Measurements from ENCODE around the gene CSNK1E.

CSNK1E gene

DNA sequence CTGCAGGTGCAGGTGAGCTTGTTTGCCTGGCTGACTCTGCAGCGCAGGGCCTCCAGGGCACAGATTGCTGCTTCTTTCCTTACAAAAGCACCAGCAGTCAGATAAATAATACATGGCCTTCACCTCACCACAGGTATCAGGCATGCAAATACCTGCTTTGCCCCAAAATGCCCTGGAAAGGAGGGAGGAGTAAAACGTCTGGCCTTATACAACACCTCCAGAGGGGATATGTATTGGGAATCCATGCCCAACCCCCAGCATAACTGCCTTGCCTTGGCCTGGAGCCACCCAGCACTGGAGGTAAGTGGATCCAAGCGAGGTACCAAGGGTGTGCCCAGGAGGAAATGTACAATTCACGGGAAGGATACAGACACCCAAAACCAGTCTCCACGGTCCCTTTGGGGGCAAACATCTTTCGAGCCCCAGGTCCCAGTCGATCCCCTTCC lies 45.3 kb downstream of the CSNK1E start:
- peak; percentile 52 for DNase-seq

DNA sequence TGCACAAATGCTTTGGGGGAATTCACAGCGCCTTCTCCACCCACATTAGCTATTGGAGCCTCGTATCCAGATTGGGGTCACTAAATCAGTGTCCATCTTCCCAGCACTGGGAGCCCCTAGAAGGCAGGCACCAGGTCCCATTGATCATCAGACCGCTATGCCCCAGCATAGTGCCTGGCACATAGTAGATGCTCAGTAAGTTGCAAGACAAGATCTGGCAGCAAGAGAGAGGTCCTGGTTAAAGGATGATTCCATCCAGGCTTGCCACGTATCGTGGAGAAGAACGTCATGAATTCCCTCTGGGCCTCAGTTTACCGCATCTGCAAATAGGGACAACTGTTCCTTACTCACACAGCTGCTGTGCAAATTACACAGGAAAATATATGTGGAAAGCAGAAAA lies 46.1 kb downstream of the CSNK1E start:
- DNase-seq = no peak

DNA sequence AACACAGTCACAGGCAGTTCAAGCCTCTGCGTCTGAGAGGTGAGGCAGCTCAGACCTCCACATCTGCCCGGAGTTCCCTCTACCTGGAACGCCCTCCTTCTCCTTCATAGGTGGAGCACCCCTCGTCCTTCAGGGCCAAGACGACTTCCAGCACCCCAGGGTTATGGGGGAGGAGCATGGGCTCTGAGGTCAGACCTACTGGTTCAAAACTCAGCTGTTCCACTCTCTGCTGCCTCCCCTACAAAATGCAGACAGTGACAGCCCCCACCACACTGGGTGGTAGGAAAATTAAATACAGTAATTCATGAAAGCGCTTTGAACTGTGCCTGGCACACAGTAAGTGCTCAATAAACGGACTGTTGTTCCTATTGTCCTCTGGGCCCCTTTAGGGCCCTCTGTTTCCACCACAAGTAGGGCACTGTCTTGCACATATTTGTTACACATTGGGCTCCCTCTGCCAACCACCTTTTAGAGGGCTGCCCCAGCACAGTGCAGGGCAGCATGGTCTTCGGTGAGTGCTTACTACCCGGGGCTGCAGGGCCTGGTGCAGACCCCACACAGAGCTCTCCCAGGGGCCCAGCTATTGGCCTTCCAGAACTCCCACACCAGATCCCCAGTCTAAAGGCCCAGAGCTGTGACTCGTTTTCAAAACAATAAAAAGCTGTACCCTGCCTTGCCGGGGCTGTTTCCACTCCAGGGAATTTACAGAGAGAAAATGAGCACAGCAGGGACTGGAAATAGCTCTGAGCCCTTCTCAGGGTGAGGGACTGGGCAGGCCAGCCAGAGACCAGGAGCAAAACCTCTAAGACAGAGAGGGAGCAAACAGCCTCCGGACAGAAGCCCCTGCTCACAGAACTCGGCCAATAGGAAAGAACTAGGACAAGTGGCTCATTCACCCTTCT lies 46.9 kb downstream of the CSNK1E start:
- DNase-seq = no peak

DNA sequence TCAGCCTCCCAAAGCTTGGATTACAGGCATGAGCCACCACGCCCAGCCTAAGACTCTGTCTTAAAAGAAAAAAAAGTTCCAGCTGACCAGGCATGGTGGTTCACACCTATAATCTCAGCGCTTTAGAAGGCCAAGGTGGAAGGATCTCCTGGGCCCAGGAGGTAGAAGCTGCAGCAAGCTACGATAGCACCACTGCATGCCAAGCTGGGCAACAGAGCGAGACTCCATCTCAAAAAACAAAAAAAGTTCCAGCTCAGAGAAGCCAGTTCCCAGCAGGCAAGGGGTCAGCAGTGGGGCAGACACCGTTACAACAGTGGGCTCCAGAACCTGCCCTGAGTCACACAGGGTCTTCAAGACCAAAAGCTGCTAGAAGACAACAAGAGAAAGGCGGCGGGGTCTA lies 47.8 kb downstream of the CSNK1E start:
- no peak for DNase-seq

DNA sequence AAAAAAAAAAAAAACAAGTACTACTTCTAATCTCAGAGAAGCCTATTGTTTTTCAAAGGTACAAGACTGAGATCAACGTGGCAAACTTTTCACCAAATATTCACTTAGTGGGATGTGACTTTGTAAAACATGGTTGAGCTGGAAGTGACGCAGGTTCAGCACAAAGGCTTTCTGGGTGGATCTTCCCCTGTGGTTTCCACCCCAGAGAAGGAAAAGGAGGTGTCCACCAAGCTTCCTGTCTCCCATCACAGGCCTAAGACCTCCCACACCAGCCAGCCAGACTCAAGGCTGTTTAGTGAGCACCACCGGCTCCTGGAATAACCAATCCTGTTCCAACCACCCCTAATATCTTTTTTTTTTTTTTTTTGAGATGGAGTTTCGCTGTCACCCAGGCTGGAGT lies 50.1 kb downstream of the CSNK1E start:
- DNase-seq = no peak

DNA sequence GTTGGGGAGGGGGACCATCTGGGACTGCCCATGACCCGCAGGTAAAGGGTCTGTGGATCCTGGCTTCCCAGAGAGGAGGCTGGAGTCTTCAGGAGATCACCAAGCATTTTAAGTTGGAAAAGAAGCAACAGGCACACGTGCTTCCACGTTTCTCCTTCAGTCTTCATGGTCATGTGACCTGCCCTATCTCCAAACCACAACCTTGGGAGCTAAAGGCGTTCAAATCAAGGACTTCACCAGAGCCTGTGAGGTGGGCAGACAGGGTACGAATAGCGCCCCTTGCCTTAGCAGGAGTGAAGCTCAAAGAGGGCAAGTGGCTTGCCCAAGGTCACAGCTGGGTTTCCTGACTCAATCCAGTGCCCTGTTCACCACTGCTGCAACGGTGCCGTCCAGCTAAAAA lies 51.1 kb downstream of the CSNK1E start:
- no peak for DNase-seq

DNA sequence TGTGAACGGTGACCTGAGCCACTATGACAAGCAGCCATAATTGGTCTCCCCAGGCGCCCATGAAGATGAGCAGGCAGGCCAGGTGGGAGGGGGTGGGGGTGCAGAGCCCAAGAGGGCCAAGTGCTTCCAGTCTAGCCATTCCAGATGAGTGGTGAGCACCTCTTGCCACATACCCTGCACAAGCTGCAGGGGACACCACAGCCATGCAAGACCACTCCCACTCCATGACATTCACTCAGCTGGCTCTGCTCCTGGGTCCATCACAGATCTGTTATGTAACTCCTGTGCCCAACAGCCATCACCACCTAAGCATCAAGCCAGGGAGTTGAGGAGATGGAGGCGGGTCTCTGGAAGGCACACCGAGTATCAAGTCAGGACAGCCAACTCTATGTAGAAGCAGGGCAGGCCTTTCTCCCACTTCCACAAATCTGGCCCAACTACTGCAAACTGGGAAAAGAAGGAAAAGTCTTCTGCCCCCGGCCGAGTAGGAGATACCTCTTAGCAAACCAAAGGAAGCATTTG lies 52.9 kb downstream of the CSNK1E start:
- no peak for DNase-seq

DNA sequence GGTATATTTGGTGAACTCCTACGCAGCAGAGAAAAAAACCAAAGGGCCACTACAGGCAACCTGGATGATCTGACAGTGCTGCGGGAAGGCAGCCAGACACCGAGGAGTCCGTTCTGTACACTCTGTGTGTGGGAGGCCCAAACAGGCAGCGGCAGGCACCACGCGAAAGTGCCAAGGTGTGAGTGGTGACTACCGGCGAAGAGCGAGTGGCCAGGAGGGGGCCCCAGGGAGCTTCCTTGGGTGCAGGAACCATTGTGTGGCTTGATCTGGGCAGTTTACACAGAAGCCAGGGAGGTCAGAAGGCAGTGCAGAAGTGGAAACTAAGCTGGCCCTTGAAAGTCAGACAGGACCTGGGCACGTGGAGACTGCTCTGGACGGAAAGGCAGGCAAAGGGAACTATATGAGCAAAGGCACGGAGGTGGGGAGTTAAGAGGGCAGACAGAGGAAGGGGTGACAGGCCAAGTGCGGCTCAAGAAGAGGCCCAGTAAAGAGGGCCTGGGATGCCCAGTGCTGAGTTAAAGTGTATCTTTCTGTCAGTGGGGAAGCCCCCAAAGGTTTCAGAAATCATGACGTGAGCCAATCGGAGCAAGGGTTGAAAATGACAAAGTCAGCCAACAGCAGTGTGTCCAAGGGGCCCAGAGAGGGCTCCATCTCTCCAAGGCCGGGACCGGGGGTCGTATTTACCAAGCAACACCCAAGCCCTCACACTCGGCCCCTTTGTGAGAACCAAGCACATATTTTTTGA lies 55.0 kb downstream of the CSNK1E start:
- DNase-seq = peak; percentile 23

DNA sequence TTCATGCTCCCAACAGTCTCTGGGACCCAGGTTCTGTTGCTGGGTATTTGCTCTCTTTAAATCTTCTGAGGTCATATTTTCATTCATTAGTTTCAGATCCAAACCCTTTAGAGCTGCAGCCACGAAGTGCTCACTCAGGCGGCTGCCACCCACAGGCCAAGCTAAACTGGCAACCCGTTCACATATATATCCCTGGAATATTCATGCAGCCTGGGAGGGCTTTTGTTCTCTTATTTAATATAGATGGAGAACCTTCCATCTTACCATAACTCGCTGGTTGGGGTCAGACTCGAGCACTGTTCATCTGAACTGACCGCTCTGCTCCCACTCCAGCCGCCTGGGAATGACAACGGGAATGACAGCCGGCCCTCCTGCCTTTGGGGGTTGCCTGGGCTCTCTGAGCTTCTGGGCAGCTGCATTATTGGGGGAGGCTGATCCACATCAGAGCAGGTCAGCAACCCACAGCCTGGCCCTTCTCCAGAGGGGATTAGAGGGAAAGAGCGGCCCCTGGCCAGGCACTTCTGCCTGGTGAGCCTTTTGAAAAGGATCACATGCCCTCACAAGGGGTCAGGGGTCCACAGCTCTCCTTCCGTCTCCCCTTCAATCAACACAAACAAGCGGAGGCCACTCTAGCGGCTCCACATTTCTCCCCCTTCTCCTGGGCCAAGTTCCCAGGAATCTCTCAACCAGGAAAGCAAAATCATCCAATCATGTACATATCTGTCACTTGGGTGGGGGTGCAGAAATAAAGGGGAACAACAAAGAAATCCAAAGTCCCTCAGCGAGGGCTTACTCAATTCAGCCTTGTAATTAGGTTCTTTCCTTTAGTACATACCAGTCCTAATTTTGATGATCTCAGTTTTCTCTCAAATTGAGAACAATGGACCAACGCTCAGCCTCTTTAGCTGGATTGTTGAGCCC lies 56.2 kb downstream of the CSNK1E start:
- no peak for DNase-seq

DNA sequence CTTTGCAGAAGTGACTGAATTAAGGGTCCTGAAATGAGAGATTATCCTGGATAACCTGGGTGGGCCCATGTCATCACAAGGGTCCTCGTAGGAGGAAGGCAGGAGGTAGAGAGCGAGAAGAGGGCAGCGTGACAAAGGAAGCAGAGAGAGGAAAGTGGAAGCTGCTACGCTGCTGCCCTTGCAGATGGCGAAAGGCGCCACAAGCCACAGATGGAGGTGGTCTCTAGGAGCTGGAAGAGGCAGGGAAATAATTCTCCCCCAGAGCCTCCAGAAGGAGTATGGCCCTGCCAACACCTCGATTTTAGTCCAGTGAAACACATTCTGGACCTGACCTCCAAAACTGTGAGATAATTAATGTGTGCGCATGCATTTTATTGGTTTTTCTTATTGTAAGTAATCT lies 57.9 kb downstream of the CSNK1E start:
- DNase-seq = no peak

DNA sequence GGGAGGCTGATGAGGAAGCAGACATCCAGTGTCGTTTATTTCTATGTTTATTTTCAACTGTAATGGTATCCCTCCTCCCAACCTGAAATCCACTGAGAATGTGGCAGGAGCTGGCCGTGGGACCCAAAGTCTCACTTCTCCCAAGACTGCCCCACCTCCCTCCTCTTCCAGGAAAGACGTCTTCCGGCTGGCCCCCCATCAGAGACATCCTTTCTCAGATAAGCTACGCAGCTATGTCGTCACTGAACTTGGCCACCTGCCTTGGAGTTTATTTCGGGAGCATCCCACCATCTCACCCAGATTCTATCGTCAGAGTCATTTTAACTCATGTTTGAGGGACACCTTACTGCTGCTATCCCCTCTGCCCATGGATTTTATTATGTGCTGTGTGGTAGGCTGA lies 58.3 kb downstream of the CSNK1E start:
- DNase-seq = no peak

DNA sequence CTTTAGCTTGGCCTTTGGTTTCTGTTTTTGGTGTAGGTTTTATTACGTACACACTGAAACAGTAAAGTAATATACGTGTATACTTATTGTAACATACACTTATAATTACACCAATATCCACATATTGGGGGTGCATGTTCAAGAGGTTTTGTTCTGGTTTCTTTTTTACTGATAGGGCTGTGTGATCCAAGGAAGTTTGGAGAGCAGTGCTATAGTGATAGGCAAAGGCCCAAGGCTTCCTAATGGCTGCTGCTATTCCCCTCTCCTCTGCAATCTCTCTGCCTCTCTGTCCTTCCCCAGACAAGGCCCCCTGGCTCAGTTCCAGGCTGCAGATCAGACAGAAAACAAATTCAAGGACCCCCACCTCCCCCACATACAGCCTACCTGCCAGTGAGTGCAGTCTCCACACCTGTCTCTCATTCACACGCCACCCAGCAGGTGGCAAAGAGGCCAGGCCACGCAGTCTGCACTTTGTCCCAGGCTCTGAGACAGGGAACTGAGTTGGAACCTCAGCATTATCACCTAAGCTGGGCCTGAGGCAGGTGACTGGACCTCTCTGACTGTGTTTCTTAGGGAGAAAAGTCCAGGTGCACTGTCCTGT lies 59.5 kb downstream of the CSNK1E start:
- peak; percentile 90 for DNase-seq

DNA sequence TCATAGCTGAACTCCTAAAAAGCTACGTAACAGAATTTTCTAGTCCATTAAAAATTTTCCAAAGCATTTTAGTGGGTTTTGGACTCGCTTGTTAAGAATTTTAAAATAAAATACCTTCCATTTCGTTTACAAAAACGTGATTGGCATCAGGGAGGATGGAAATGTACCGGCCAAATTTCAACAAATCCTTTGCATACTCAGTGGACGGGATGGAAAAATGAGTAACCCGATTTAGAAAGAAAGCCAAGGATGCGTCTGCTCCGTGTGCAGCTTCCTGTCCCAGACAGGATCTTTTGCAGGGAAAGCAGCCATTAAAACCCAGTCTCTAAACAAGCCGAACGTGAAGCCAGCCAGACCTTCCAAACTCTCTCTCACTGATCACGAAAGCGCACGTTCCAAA lies 60.1 kb downstream of the CSNK1E start:
- DNase-seq = peak; percentile 36

DNA sequence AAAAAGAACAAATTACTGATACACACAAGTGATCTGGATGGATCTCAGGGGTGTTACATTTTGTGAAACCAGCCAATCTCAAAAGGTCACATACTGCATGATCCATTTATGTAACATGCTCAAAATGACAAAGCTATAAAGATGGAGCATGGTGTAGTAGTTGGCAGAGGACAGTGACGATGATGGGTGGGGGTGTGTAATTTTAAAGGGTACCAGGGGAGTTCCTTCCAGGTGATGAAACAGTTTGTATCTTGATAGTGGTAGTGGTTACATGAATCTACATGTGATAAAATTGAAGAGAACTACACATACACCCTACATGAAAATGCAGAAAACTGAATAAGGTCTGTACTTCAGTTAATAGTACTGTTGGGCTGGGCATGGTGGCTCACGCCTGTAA lies 61.5 kb downstream of the CSNK1E start:
- no peak for DNase-seq

DNA sequence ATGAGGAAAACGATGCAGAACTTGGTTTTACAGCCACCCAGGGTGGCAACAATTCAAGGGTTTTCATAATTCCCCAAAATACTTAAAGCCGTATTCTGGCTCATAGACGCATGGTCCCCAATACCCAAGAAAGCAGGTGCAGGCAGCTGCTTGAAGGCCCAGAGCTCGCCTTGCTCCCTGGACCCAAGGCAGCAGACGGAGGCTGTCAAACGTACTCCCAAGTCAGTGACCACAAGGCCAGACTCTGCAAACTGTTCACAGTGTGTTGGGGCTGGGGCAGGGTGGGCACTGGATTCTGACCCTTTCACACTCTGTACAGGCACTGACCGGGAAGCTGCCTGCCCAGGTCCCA lies 65.9 kb downstream of the CSNK1E start:
- DNase-seq = no peak

DNA sequence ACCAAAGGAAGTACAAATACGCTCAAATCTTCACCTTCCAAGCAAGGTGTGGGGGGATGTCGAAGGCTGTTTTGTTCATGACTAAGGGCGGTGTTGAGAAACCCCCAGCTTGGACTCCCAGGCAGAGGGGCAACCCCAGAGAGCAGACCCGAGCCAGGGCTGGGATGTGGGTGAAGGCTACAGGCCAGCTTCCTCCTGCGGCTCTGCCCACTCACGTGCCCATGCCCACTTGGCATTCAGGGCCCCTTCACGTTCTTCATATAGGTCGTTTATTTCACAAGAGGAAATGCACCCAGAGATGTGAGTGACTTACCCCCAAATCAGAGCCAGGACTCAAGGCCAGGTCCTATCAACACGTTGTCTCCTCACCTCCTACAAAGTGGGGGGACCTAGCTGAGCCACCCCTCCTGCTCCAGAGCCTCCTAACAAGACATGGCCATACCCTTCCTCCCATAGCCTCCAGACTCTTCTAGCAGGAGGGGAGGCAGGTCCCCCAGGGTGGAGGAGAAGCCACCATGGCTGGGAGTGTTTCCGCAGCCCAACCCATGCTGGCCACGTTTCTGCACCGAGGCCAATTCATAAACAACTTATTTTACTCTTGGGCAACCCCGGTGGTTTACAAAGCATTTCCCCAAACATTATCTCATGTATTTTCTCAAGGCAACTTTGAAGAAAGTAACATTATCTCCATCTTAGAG lies 66.4 kb downstream of the CSNK1E start:
- DNase-seq = no peak

DNA sequence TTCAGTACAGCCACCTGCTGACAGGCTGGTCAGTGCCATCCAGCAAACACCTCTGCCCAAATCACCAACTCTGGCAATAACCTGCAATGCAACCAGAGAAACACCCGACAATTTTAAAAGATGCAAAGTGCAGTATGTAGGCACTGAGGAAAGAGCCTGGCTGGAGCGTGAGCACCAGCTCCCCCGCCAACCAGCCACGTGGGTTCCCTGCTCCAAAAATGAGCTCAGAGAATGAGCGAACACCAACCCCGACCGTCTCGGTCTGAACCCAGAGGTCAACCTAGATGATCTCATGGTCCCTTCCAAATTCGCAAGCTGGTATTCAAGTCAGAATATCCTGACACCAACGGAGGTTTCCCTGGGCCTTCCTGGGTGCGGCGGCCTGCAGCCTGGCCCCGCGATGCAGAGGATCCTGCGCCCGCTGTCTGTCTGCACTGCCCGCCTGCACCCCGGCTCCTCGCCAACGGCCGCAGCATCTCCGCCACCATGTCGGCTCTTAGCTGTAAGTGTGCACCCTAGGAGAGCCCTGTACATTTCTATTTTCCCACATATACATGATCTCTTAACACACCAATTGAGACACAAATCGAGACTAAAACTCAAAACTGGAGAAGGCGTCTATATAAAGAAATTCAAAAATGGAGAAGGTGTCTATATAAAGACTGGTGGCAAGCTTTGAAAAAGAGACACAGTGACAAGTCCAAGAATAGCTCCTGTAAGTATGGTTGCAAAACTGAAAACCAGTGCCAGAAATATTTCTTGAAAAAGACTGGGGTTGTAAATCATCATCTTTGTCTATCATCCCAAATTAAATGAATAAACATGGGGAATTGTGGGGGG lies 67.2 kb downstream of the CSNK1E start:
- no peak for DNase-seq

DNA sequence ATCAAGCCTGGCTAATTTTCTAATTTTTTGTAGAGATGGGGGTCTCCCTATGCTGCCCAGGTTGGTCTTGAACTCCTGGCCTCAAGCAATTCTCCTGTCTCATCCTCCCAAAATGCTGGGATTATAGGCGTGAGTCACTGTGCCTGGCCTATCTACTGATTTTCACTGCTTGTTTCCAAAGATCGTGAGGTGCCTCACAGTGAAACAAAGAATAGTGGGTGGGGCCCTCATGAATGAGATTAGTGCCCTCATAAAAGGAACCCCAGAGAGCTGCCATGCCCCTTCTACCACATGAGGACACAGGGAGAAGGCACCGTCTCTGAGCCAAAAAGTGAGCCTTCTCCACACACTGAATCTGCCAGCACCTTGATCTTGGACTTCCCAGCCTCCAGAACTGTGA lies 67.9 kb downstream of the CSNK1E start:
- no peak for DNase-seq

DNA sequence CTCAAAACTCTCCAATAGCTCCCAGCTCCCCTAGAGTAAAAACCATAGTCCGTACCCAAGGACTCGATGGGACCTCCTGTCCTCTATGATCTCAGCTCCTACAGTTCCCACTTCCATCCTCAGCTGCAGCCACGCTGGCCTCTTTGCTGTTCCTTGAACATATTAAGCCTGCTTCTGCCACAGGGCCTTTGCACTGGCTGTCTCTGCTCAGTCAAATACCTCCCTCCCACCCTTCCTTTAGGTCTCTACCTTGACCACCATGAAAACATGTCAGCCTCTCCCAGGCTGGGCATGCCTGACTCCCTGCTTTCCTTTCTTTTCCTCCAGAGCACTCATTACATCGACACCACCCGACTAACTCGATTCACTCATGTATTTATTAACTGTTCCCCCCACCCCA lies 69.0 kb downstream of the CSNK1E start:
- DNase-seq = no peak

DNA sequence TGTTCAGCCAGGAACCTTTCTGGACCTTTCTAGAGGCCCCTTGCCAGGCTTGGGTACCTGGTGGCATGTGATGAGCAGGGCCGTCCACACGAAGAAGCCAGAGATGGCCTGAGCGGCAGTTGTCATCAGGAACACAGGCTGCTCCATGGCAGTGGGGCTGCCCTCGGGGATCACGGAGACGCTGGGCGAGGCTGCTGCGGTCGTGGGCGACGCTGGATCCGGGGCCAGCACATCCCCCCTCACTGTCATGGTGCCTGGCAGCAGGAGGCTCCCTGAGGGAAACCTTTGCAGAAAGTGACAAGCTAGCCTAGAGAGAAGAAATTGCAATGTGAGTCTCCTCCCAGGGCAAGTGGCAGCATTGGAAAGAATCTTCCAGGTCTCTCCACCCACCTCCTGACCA lies 69.5 kb downstream of the CSNK1E start:
- no peak for DNase-seq

DNA sequence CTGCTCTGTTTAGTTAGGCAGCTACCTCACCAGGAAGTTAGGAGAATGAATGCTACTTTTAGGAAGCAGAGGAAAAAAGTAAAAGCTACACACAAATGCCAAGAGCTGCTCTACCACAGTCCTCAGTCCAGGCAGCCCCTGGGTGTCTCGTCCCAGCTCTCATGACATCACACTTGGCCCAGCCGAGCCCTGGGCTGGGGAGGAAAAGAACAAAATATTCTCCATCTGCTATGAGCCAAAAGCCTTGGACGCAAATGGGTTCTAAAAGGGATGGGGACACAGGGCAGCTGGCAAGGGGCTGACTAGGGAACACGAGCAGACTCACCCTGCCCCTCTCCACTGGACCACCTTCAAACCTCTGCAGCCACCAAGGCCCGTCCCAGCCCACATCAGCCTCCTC lies 70.5 kb downstream of the CSNK1E start:
- DNase-seq = no peak
